ENCODE results near the gene RIPOR1. TPM values are rescaled to one million over a fixed set of nuclear protein-coding genes. Genes with fewer than 3 reads are reported as not detected.

Gene RIPOR1
- total and polyA plus RNA-seq, 2 of the 4 experiments (the other 2 are of a cell fraction) = 9.5 to 41.3 TPM

- DNase-seq = no peak
- no peak overlapping the region for H3K4me3 ChIP-seq (ENCODE audit: insufficient read depth, low read depth, low read length)
Observed at GRCh38 chr16:67489401-67490083, 39.1 kb upstream of the RIPOR1 start.

More at GRCh38 chr16:67489401-67490083, 39.1 kb upstream of the RIPOR1 start:
- Histone ChIP-seq H3K23ac (ENCODE audit: low read depth, low read length) (no peak overlapping the region), H3K4me2 (ENCODE audit: low read depth, low read length) (no peak overlapping the region), H4K91ac (ENCODE audit: insufficient read depth, low read depth, low read length) (no peak overlapping the region), H3K56ac (ENCODE audit: extremely low read depth, insufficient read depth, low read length) (no peak overlapping the region), H3K4me1 (ENCODE audit: control insufficient read depth, insufficient read depth, low read length) (peaks cover 5% of the 10 kb centered on the region), H3K9me1 (ENCODE audit: insufficient read depth, low read length) (no peaks in the 10 kb centered on the region), H2AK5ac (ENCODE audit: low read depth, low read length) (no peak overlapping the region), H2AFZ (replicated peaks; ENCODE audit: low read length, poor library complexity) (no peak overlapping the region), H3K9ac (ENCODE audit: low read depth, low read length) (no peak overlapping the region), H2BK20ac (ENCODE audit: low read depth, low read length) (no peak overlapping the region), H3K4ac (ENCODE audit: low read depth, low read length) (no peak overlapping the region), H3K18ac (ENCODE audit: low read depth, low read length) (no peak overlapping the region), H4K5ac (ENCODE audit: low read depth, low read length) (no peak overlapping the region), H2BK15ac (ENCODE audit: low read depth, low read length) (no peak overlapping the region), H3K79me1 (ENCODE audit: low read depth in 1 of 2, low read length in 2 of 2) (no peaks in the 10 kb centered on the region), H3K9me3 (ENCODE audit: control insufficient read depth, insufficient read depth, low read length) (no peaks in the 10 kb centered on the region), H4K8ac (ENCODE audit: low read depth in 2 of 2, low read length in 2 of 2) (no peak overlapping the region), H3K27me3 (ENCODE audit: control insufficient read depth, insufficient read depth, low read length) (no peaks in the 10 kb centered on the region), H3K14ac (replicated peaks; ENCODE audit: low read depth, low read length) (no peak overlapping the region), H3K27ac (ENCODE audit: insufficient read depth, low read length) (no peak overlapping the region), H4K20me1 (ENCODE audit: insufficient read depth, low read length) (no peaks in the 10 kb centered on the region), H2BK120ac (ENCODE audit: low read depth, low read length) (no peak overlapping the region), H3K36me3 (ENCODE audit: control insufficient read depth, insufficient read depth, low read length) (no peaks in the 10 kb centered on the region), H2BK5ac (ENCODE audit: low read depth, low read length, poor library complexity, severe bottlenecking) (no peak overlapping the region), H2AK9ac (replicated peaks; ENCODE audit: low read depth, low read length, poor library complexity) (no peak overlapping the region)
- WGBS, 2 experiments (ENCODE audit: extremely low coverage in 2 of 2, insufficient read length in 1 of 2) = 60% methylated on average over 1 of the region's 4 CpGs; no CpG with 5 or more reads in 1 of the 2 experiments
- ChIA-PET POLR2A (ENCODE audit: unreplicated experiment) (no interaction called here), CTCF (interaction anchor here (1.3 to 2.2 kb wide), 2 partner anchors 8 to 151 kb away, joined by 5 to 9 read pairs; partner anchors contain the start of gene ATP6V0D1)
- ATAC-seq (ENCODE audit: low read depth) = no peak
- TF ChIP-seq MXI1 (IDR thresholded peaks at IDR 0.05; ENCODE audit: borderline replicate concordance, low read depth, low read length) = no peak
- no peak for TF ChIP-seq FOS (IDR thresholded peaks at IDR 0.05; ENCODE audit: low read depth, low read length)
- no TSS peak for BruUV-seq (replicated peaks)
- intact Hi-C loops (cut with micrococcal nuclease) (no loop called here), dilution Hi-C loops (cut with HindIII; ENCODE audit: low sequenced_read_pairs, unreplicated experiment) (no loop called here), in situ Hi-C loops (cut with MboI; ENCODE audit: low sequenced_read_pairs) (no loop called here)

Measured in IMR-90 (cell line).